MM.1S (cell line): ENCODE results near the gene GATA2.

Experiments used
- DNase-seq: peaks from one replicate; pipeline ENCODE4 v3.0.0-alpha.2; 2015
- H2AFZ ChIP-seq: fragments of 300-600 bp; sonication (generic); 2 replicates; pipeline ENCODE4 v1.6.0; 2016; ENCODE audit warnings: antibody characterized with exemption, low read length
- H3F3A ChIP-seq: fragments of 300-600 bp; sonication (generic); 2 replicates; pipeline ENCODE4 v1.6.1; 2016; ENCODE audit warnings: mild to moderate bottlenecking, antibody characterized with exemption, low read length, moderate library complexity, mixed read lengths; ENCODE audit not compliant: insufficient read depth
- H3K27ac ChIP-seq: fragments of 300-600 bp; sonication (generic); 2 replicates; pipeline ENCODE4 v1.5.1; 2016; ENCODE audit warnings: mild to moderate bottlenecking, low read length
- H3K27me3 ChIP-seq: fragments of 300-600 bp; sonication (generic); replicated peaks from 2 replicates; pipeline ENCODE4 v1.6.0; 2016; ENCODE audit warnings: low read length; ENCODE audit not compliant: insufficient read depth
- H3K36me3 ChIP-seq: fragments of 300-600 bp; sonication (generic); replicated peaks from 2 replicates; pipeline ENCODE4 v1.6.1; 2016; ENCODE audit warnings: mild to moderate bottlenecking, low read length, mixed read lengths; ENCODE audit not compliant: insufficient read depth
- H3K4me1 ChIP-seq: fragments of 300-600 bp; sonication (generic); 2 replicates; pipeline ENCODE4 v1.6.1; 2016; ENCODE audit warnings: low read length, mixed read lengths
- H3K4me2 ChIP-seq: fragments of 300-600 bp; sonication (generic); 2 replicates; pipeline ENCODE4 v1.6.0; 2016; ENCODE audit warnings: low read depth, low read length
- H3K4me3 ChIP-seq: fragments of 300-600 bp; sonication (generic); 2 replicates; pipeline ENCODE4 v1.5.1; 2016; ENCODE audit warnings: low read length, mixed read lengths
- H3K79me2 ChIP-seq: fragments of 300-600 bp; sonication (generic); 2 replicates; pipeline ENCODE4 v1.6.1; 2016; ENCODE audit warnings: mixed run types, low read length, mixed read lengths
- H3K9ac ChIP-seq: fragments of 300-600 bp; sonication (generic); 2 replicates; pipeline ENCODE4 v1.6.1; 2016; ENCODE audit warnings: low read length, mixed read lengths
- H3K9me2 ChIP-seq: fragments of 300-600 bp; sonication (generic); replicated peaks from 2 replicates; pipeline ENCODE4 v1.6.1; 2016; ENCODE audit warnings: mild to moderate bottlenecking, low read length, mixed read lengths; ENCODE audit not compliant: insufficient read depth
- H3K9me3 ChIP-seq: fragments of 300-600 bp; sonication (generic); replicated peaks from 2 replicates; pipeline ENCODE4 v1.6.1; 2016; ENCODE audit warnings: mild to moderate bottlenecking, low read length, mixed read lengths; ENCODE audit not compliant: insufficient read depth
- H4K20me1 ChIP-seq: fragments of 300-600 bp; sonication (generic); 2 replicates; pipeline ENCODE4 v1.6.1; 2016; ENCODE audit warnings: mild to moderate bottlenecking, low read length, moderate library complexity, mixed read lengths; ENCODE audit not compliant: insufficient read depth
- CTCF ChIP-seq: fragments of 300-600 bp; sonication (generic); IDR thresholded peaks from 2 replicates; pipeline ENCODE4 v1.5.1; 2016; ENCODE audit warnings: antibody characterized with exemption, low read length, mixed read lengths
- EZH2 ChIP-seq: fragments of 300-600 bp; sonication (generic); optimal IDR thresholded peaks from 2 replicates; pipeline ENCODE3; 2017; ENCODE audit warnings: low read depth, mild to moderate bottlenecking, antibody characterized with exemption, low read length, mixed read lengths
- EZH2phosphoT487 ChIP-seq: fragments of 300-600 bp; sonication (generic); IDR thresholded peaks from 2 replicates; pipeline ENCODE4 v1.6.1; 2018; ENCODE audit warnings: antibody characterized with exemption, low read length

The GATA2 gene

GRCh38 chr3:128443771-128444170 is 49.2 kb downstream of the GATA2 start:
- Histone ChIP-seq H2AFZ (no peak overlapping the region), H3K36me3 (no peaks in the 10 kb centered on the region), H3K9me3 (no peaks in the 10 kb centered on the region), H3K4me3 (no peak overlapping the region), H3K27me3 (peaks cover 29% of the 10 kb centered on the region), H3K9ac (no peak overlapping the region), H3K79me2 (no peaks in the 10 kb centered on the region), H3K4me1 (no peaks in the 10 kb centered on the region), H3K9me2 (no peaks in the 10 kb centered on the region), H3K4me2 (no peak overlapping the region), H3F3A (no peaks in the 10 kb centered on the region), H3K27ac (no peak overlapping the region), H4K20me1 (no peaks in the 10 kb centered on the region)
- TF ChIP-seq EZH2, result no peak
- no peak for TF ChIP-seq EZH2phosphoT487
- no peak for TF ChIP-seq CTCF
- DNase-seq, result no peak

- DNase-seq, result no peak
- Histone ChIP-seq H2AFZ (no peak overlapping the region), H4K20me1 (no peaks in the 10 kb centered on the region), H3K4me3 (no peak overlapping the region), H3K27me3 (peaks cover 36% of the 10 kb centered on the region), H3K4me2 (no peak overlapping the region), H3K4me1 (no peaks in the 10 kb centered on the region), H3K27ac (no peak overlapping the region), H3K9me3 (no peaks in the 10 kb centered on the region), H3F3A (no peaks in the 10 kb centered on the region), H3K9me2 (no peaks in the 10 kb centered on the region), H3K79me2 (no peaks in the 10 kb centered on the region), H3K36me3 (no peaks in the 10 kb centered on the region), H3K9ac (no peak overlapping the region)
- TF ChIP-seq EZH2 (no peak), EZH2phosphoT487 (no peak), CTCF (no peak)
Measured at GRCh38 chr3:128442949-128443348, 50.1 kb downstream of the GATA2 start.

GRCh38 chr3:128442070-128442469 is 50.9 kb downstream of the GATA2 start:
- H3K4me3 ChIP-seq, result no peak overlapping the region
- H3K4me1 ChIP-seq, result no peaks in the 10 kb centered on the region
- TF ChIP-seq EZH2phosphoT487 (no peak), CTCF (no peak), EZH2 (no peak)
- peaks cover 45% of the 10 kb centered on the region for H3K27me3 ChIP-seq
- no peak overlapping the region for H3K27ac ChIP-seq
- H3K9me2 ChIP-seq, result no peaks in the 10 kb centered on the region
- DNase-seq, result no peak
- no peaks in the 10 kb centered on the region for H3K9me3 ChIP-seq
- H2AFZ ChIP-seq, result no peak overlapping the region
- no peaks in the 10 kb centered on the region for H3K36me3 ChIP-seq
- no peaks in the 10 kb centered on the region for H3K79me2 ChIP-seq
- H3K9ac ChIP-seq, result no peak overlapping the region
- H3K4me2 ChIP-seq, result no peak overlapping the region
- H4K20me1 ChIP-seq, result no peaks in the 10 kb centered on the region
- H3F3A ChIP-seq, result no peaks in the 10 kb centered on the region
